K562 (cell line): Measurements from ENCODE around the gene ANKRD2. TPM values are rescaled to one million over a fixed set of nuclear protein-coding genes. Genes with fewer than 3 reads are reported as not detected.

Experiments
- ATAC-seq: fragments of 200-7000 bp; cut with Tn5 transposase; 3 replicates; pipeline ENCODE4 v1.9.1; 2020; ENCODE audit warnings: moderate library complexity
- BruUV-seq: library from RNA; stranded (reverse); fragments of 400-500 nt; replicated peaks from 2 replicates; lab custom pipeline; 2021; lab: Mats Ljungman, UMichigan
- CTCF ChIA-PET: fragments of 300-600 bp; formaldehyde crosslinking; extraction: SDS; loops from one replicate; lab custom pipeline; 2021; ENCODE audit warnings: low intra/inter-chr PET ratio; lab: Yijun Ruan, JAX
- POLR2A ChIA-PET: fragments of 300-600, 350-650 bp; sonication (Branson Sonifier 250); formaldehyde crosslinking; extraction: SDS; loops from one replicate; lab custom pipeline; 2021; ENCODE audit warnings: antibody characterized with exemption, inconsistent platforms; lab: Yijun Ruan, JAX
- DNase-seq, 4 experiments: peaks; one replicate each; pipeline versions ENCODE4 v3.0.0 to v3.0.0-alpha.2; 2011 to 2018; ENCODE audit warnings: low spot score in 3 of 4, mixed read lengths in 3 of 4; ENCODE audit errors: extremely low read depth in 1 of 4
- FAIRE-seq: peaks from 2 replicates; lab custom pipeline; 2011; peaks lifted over from hg19 to GRCh38; lab: Jason Lieb, UNC
- H2AFZ ChIP-seq: 2 replicates; pipeline ENCODE4 v1.6.0; 2011; ENCODE audit warnings: low read depth, low read length, control low read depth, inconsistent platforms
- H3K27ac ChIP-seq: fragments of 200-600 bp; 3 replicates; pipeline ENCODE4 v1.8.0; 2011; ENCODE audit warnings: low read depth, mild to moderate bottlenecking, control low read depth, inconsistent platforms, low read length, moderate library complexity, mixed read lengths; ENCODE audit errors: extremely low read depth
- H3K27me3 ChIP-seq, 2 experiments: fragments of 300-600 bp in 1 of 2; 2 replicates in 1 of 2; 3 replicates in 1 of 2; pipeline versions ENCODE4 v1.6.0 to v1.8.0; 2011; ENCODE audit warnings: inconsistent platforms in 2 of 2, low read length in 2 of 2, mild to moderate bottlenecking in 1 of 2, mixed read lengths in 1 of 2, moderate library complexity in 1 of 2; ENCODE audit not compliant: control insufficient read depth in 2 of 2, insufficient read depth in 2 of 2
- H3K36me3 ChIP-seq: fragments of 300-600 bp; 3 replicates; pipeline ENCODE4 v1.8.0; 2011; ENCODE audit warnings: mild to moderate bottlenecking, low read length, inconsistent platforms; ENCODE audit not compliant: control insufficient read depth, insufficient read depth
- H3K4me1 ChIP-seq, 2 experiments: fragments of 200-600 bp in 1 of 2; replicated peaks in 1 of 2; 2 replicates in 1 of 2; 3 replicates in 1 of 2; pipeline versions ENCODE4 v1.5.1 to v1.8.0; 2011; ENCODE audit warnings: inconsistent platforms in 2 of 2, low read length in 2 of 2, mild to moderate bottlenecking in 1 of 2, mixed read lengths in 1 of 2, moderate library complexity in 1 of 2; ENCODE audit not compliant: control insufficient read depth in 2 of 2, insufficient read depth in 2 of 2
- H3K4me2 ChIP-seq: 2 replicates; pipeline ENCODE4 v1.6.1; 2011; ENCODE audit warnings: low read length, control low read depth, inconsistent platforms, mixed read lengths; ENCODE audit not compliant: insufficient read depth
- H3K4me3 ChIP-seq: fragments of 200-600 bp; sonication (generic), shearing (Covaris generic); 2 replicates; pipeline ENCODE4 v1.5.1; 2016; ENCODE audit warnings: control low read depth, inconsistent platforms
- H3K79me2 ChIP-seq: fragments of 200-600 bp; 3 replicates; pipeline ENCODE4 v1.8.0; 2011; ENCODE audit warnings: low read length, inconsistent platforms; ENCODE audit not compliant: control insufficient read depth, insufficient read depth
- H3K9ac ChIP-seq, 2 experiments: 2 replicates each; pipeline versions ENCODE4 v1.6.0 to v1.6.1; 2011; ENCODE audit warnings: low read depth in 2 of 2, low read length in 2 of 2, control low read depth in 1 of 2, inconsistent platforms in 1 of 2, mild to moderate bottlenecking in 1 of 2, mixed read lengths in 1 of 2; ENCODE audit not compliant: insufficient read depth in 1 of 2
- H3K9me1 ChIP-seq: one replicate; pipeline ENCODE4 v1.6.0; 2011; ENCODE audit warnings: inconsistent platforms, mild to moderate bottlenecking, low read length, moderate library complexity; ENCODE audit not compliant: control insufficient read depth, insufficient read depth
- H3K9me3 ChIP-seq: replicated peaks from 2 replicates; pipeline ENCODE4 v1.5.1; 2011; ENCODE audit warnings: low read depth, low read length, inconsistent platforms; ENCODE audit not compliant: control insufficient read depth, insufficient read depth
- H4K20me1 ChIP-seq: replicated peaks from 2 replicates; pipeline ENCODE4 v1.6.1; 2011; ENCODE audit warnings: low read length, inconsistent platforms, mixed read lengths; ENCODE audit not compliant: control insufficient read depth, insufficient read depth
- ARID2 ChIP-seq: fragments of 450-650 bp; IDR thresholded peaks from 2 replicates; pipeline ENCODE4 v1.6.1; 2017; ENCODE audit warnings: antibody characterized with exemption, mild to moderate bottlenecking
- ATF6 ChIP-seq: sonication (generic); formaldehyde crosslinking; IDR thresholded peaks from 2 replicates; pipeline ENCODE4 v1.4.0; 2020; ENCODE audit warnings: mild to moderate bottlenecking, missing genetic modification reagents
- ERF ChIP-seq: fragments of 450-650 bp; formaldehyde crosslinking; IDR thresholded peaks from 2 replicates; pipeline ENCODE4 v1.4.0; 2020; ENCODE audit warnings: mild to moderate bottlenecking, mixed read lengths
- HNRNPL ChIP-seq: fragments of 200-400 bp; formaldehyde crosslinking; IDR thresholded peaks from 2 replicates; pipeline ENCODE4 v1.6.1; 2017; ENCODE audit warnings: low read depth, mild to moderate bottlenecking, low read length
- KLF16 ChIP-seq: IDR thresholded peaks from 2 replicates; pipeline ENCODE4 v1.6.1; 2016; ENCODE audit warnings: antibody characterized with exemption
- MCM2 ChIP-seq: fragments of 450-650 bp; IDR thresholded peaks from 2 replicates; pipeline ENCODE4 v1.6.1; 2017; ENCODE audit warnings: low read depth, mild to moderate bottlenecking
- MEIS2 ChIP-seq: fragments of 450-650 bp; IDR thresholded peaks from 2 replicates; pipeline ENCODE4 v1.6.1; 2014; ENCODE audit warnings: mild to moderate bottlenecking; ENCODE audit not compliant: partially characterized antibody
- NFYB ChIP-seq: IDR thresholded peaks from 2 replicates; pipeline ENCODE4 v1.6.1; 2011; ENCODE audit warnings: mild to moderate bottlenecking, moderate library complexity; ENCODE audit not compliant: insufficient read length; ENCODE audit errors: extremely low read depth
- NR1H2 ChIP-seq: sonication (generic); formaldehyde crosslinking; IDR thresholded peaks from 2 replicates; pipeline ENCODE4 v1.4.0; 2020; ENCODE audit warnings: mild to moderate bottlenecking, missing genetic modification reagents
- SNRNP70 ChIP-seq: fragments of 200-400 bp; formaldehyde crosslinking; optimal IDR thresholded peaks from 2 replicates; pipeline ENCODE3; 2017; ENCODE audit warnings: low read depth, low read length
- TCF3 ChIP-seq: sonication (generic); formaldehyde crosslinking; IDR thresholded peaks from 2 replicates; pipeline ENCODE4 v1.4.0; 2020; ENCODE audit warnings: mild to moderate bottlenecking, missing genetic modification reagents
- ZBTB26 ChIP-seq: fragments of 450-650 bp; formaldehyde crosslinking; IDR thresholded peaks from 2 replicates; pipeline ENCODE4 v1.4.0; 2022; ENCODE audit warnings: missing genetic modification characterization
- ZNF212 ChIP-seq: fragments of 450-650 bp; formaldehyde crosslinking; IDR thresholded peaks from 2 replicates; pipeline ENCODE4 v1.4.0; 2020; ENCODE audit warnings: mild to moderate bottlenecking
- ZNF347 ChIP-seq: fragments of 450-650 bp; formaldehyde crosslinking; IDR thresholded peaks from 2 replicates; pipeline ENCODE4 v1.4.0; 2020; ENCODE audit warnings: low read depth, mild to moderate bottlenecking, moderate library complexity
- ZNF778 ChIP-seq: fragments of 450-650 bp; formaldehyde crosslinking; IDR thresholded peaks from 2 replicates; pipeline ENCODE4 v1.4.0; 2020; ENCODE audit warnings: mild to moderate bottlenecking, moderate library complexity
- ZNF785 ChIP-seq: fragments of 250-450 bp; sonication (Bioruptor Pico); IDR thresholded peaks from 2 replicates; pipeline ENCODE4 v1.4.0; 2020; ENCODE audit warnings: mild to moderate bottlenecking
- WGBS: fragments of 100-300 bp; shearing (Covaris generic); methylation state at CpG from one replicate; pipeline ENCODE4 v1.1.6; 2016; ENCODE audit warnings: low coverage, mixed read lengths; ENCODE audit not compliant: insufficient coverage; ENCODE audit errors: missing lambda C conversion rate; 5-methylcytosine and 5-hydroxymethylcytosine counted together
- in situ Hi-C: fragments of 300-500 bp; cut with MboI; formaldehyde crosslinking; loops from 4 replicates; pipeline ENCODE4 v1.15.0; 2018; ENCODE audit warnings: inconsistent platforms, mixed read lengths
- intact Hi-C: fragments of 100-400 bp; cut with micrococcal nuclease; formaldehyde crosslinking; loops from 2 replicates; pipeline ENCODE4 v1.14.2; 2022
- polyA plus RNA-seq, 8 experiments: library from polyadenylated mRNA; depleted of rRNA in 4 of 8; stranded (reverse) in 5 of 8; unstranded in 3 of 8; fragments of >200 nt; fragmentation: Nextera tagmentation in 2 of 8; fragmentation: Illumina TruSeq in 1 of 8; extraction: Ambion mirVana in 2 of 8; extraction: Trizol in 1 of 8; gene quantifications; 2 replicates each; pipeline versions ENCODE4 v1.2.1 to v1.2.3, GENCODE V29; 2011 to 2014; ENCODE audit warnings: inconsistent platforms in 1 of 8, missing spikeins in 1 of 8
- total RNA-seq, 7 experiments: library from RNA; depleted of rRNA in 6 of 7; stranded (reverse); fragments of >200 nt in 6 of 7; fragmentation: Illumina TruSeq in 2 of 7; extraction: Trizol in 2 of 7; gene quantifications; 2 replicates each; pipeline versions ENCODE4 v1.2.1 to v1.2.3, GENCODE V29; 2011 to 2021; ENCODE audit warnings: low replicate concordance in 1 of 7

Gene ANKRD2
- total and polyA plus RNA-seq, 9 of the 15 experiments (the other 6 are each of a cell fraction or from before 2014, with no cell fraction given) = not detected

GRCh38 chr10:97582169-97582568 is 9.6 kb downstream of the ANKRD2 start:
- Histone ChIP-seq H3K36me3 (no peaks in the 10 kb centered on the region), H3K9ac (no peak overlapping the region; a peak in 1 of 4 replicates), H3K4me2 (no peak overlapping the region), H4K20me1 (no peaks in the 10 kb centered on the region), H3K4me1 (peaks cover 0 to 10% of the 10 kb centered on the region in 2 experiments; a peak in 3 of 5 replicates), H3K27me3 (no peaks in the 10 kb centered on the region), H2AFZ (no peak overlapping the region), H3K79me2 (no peaks in the 10 kb centered on the region), H3K9me1 (no peaks in the 10 kb centered on the region), H3K27ac (no peak overlapping the region), H3K4me3 (no peak overlapping the region), H3K9me3 (no peaks in the 10 kb centered on the region)
- FAIRE-seq = no peak
- intact Hi-C loops = no loop called here
- CTCF ChIA-PET = no interaction called here
- WGBS = 52% methylated on average over 8 of the region's 8 CpGs
- ATAC-seq = no peak
- DNase-seq = no peak
- POLR2A ChIA-PET = interaction anchor here (1.3 kb wide), 1 partner anchor 11 kb away, joined by 4 read pairs; no protein-coding TSS in a partner anchor
- in situ Hi-C loops = no loop called here
- no TSS peak for BruUV-seq
- TF ChIP-seq ZNF212 (CRISPR knock-in tag) (no peak), ZNF347 (CRISPR knock-in tag) (no peak), SNRNP70 (no peak), KLF16 (no peak), ZNF785 (CRISPR knock-in tag) (no peak), NR1H2 (no peak), ATF6 (CRISPR knock-in tag) (no peak), NFYB (no peak), ARID2 (no peak), TCF3 (CRISPR knock-in tag) (no peak), ERF (CRISPR knock-in tag) (no peak), ZBTB26 (no peak), MEIS2 (no peak), ZNF778 (CRISPR knock-in tag) (no peak), MCM2 (no peak), HNRNPL (no peak)
